GM18508 (cell line): Measurements from ENCODE around the gene GATAD2A.

ENCODE experiments used
- ATAC-seq: cut with Tn5 transposase; IDR thresholded peaks from one replicate; pipeline ENCODE4 v1.9.1; 2021; ENCODE audit warnings: moderate number of reproducible peaks; ENCODE audit not compliant: insufficient read depth, unreplicated experiment

The GATAD2A gene

GRCh38 chr19:19527674-19528625 lies 122.5 kb downstream of the GATAD2A start:
- no peak for ATAC-seq

- ATAC-seq: no peak
Observed at GRCh38 chr19:19528721-19529490, 123.4 kb downstream of the GATAD2A start, which contains the start of gene YJEFN3. Gene YJEFN3, plus strand, starts transcription at chr19:19528911. Its CDS starts 22 bp downstream, at chr19:19528933.

GRCh38 chr19:19529783-19530422 lies 124.4 kb downstream of the GATAD2A start:
- ATAC-seq: no peak

- ATAC-seq: no peak
Observed at GRCh38 chr19:19530423-19530804, 124.9 kb downstream of the GATAD2A start.

GRCh38 chr19:19530889-19531288 lies 125.4 kb downstream of the GATAD2A start:
- no peak for ATAC-seq

- no peak for ATAC-seq
Observed at GRCh38 chr19:19531951-19532805, 126.7 kb downstream of the GATAD2A start.

- ATAC-seq: no peak
Observed at GRCh38 chr19:19532806-19533701, 127.6 kb downstream of the GATAD2A start.

GRCh38 chr19:19533841-19534240 lies 128.4 kb downstream of the GATAD2A start:
- ATAC-seq: no peak

GRCh38 chr19:19534556-19535265 lies 129.2 kb downstream of the GATAD2A start:
- no peak for ATAC-seq

- ATAC-seq: no peak
Observed at GRCh38 chr19:19535311-19536191, 130.1 kb downstream of the GATAD2A start.

- ATAC-seq: no peak
Observed at GRCh38 chr19:19537075-19538048, 131.9 kb downstream of the GATAD2A start.

- no peak for ATAC-seq
Observed at GRCh38 chr19:19538061-19538784, 132.7 kb downstream of the GATAD2A start, which contains the start of gene CILP2. Gene CILP2, plus strand, starts transcription at chr19:19538265. Its CDS starts 85 bp downstream, at chr19:19538350.

GRCh38 chr19:19538785-19539166 lies 133.3 kb downstream of the GATAD2A start:
- ATAC-seq: no peak

- no peak for ATAC-seq
Observed at GRCh38 chr19:19539698-19540063, 134.2 kb downstream of the GATAD2A start.

GRCh38 chr19:19540064-19540714 lies 134.7 kb downstream of the GATAD2A start:
- no peak for ATAC-seq
